OCI-LY1 (cell line): ENCODE results near the gene ADAMTS12.

Experiments
- H2AFZ ChIP-seq: fragments of 200-600 bp; sonication (generic), shearing (Covaris generic); 2 replicates; pipeline ENCODE4 v1.6.0; 2014; ENCODE audit warnings: antibody characterized with exemption, mild to moderate bottlenecking, low read length
- H3F3A ChIP-seq: fragments of 200-600 bp; sonication (generic), shearing (Covaris generic); 2 replicates; pipeline ENCODE4 v1.6.0; 2014; ENCODE audit warnings: mild to moderate bottlenecking, antibody characterized with exemption, low read length, moderate library complexity; ENCODE audit not compliant: insufficient read depth
- H3K27ac ChIP-seq: fragments of 200-600 bp; sonication (generic); 2 replicates; pipeline ENCODE4 v1.5.1; 2014; ENCODE audit warnings: low read length, mixed run types, mild to moderate bottlenecking, low read depth; ENCODE audit not compliant: poor library complexity, severe bottlenecking
- H3K27me3 ChIP-seq: fragments of 200-600 bp; sonication (generic); 2 replicates; pipeline ENCODE4 v1.6.0; 2014; ENCODE audit warnings: antibody characterized with exemption, mild to moderate bottlenecking, low read length, moderate library complexity; ENCODE audit not compliant: insufficient read depth
- H3K36me3 ChIP-seq: fragments of 200-600 bp; sonication (generic); 2 replicates; pipeline ENCODE4 v1.6.1; 2014; ENCODE audit warnings: mild to moderate bottlenecking, antibody characterized with exemption, low read length, moderate library complexity, mixed read lengths; ENCODE audit not compliant: insufficient read depth
- H3K4me1 ChIP-seq: fragments of 200-600 bp; sonication (generic); 2 replicates; pipeline ENCODE4 v1.5.1; 2014; ENCODE audit warnings: mild to moderate bottlenecking, low read length, moderate library complexity; ENCODE audit not compliant: insufficient read depth, severe bottlenecking
- H3K4me2 ChIP-seq: fragments of 200-600 bp; sonication (generic), shearing (Covaris generic); 2 replicates; pipeline ENCODE4 v1.6.1; 2014; ENCODE audit warnings: low read length
- H3K4me3 ChIP-seq: fragments of 200-600 bp; sonication (generic); 2 replicates; pipeline ENCODE4 v1.5.1; 2014; ENCODE audit warnings: low read length, low read depth, mild to moderate bottlenecking, mixed read lengths; ENCODE audit not compliant: poor library complexity, severe bottlenecking
- H3K79me2 ChIP-seq: fragments of 200-600 bp; shearing (Covaris generic); 2 replicates; pipeline ENCODE4 v1.6.1; 2016; ENCODE audit warnings: mixed run types, low read length, mixed read lengths; ENCODE audit not compliant: insufficient read depth
- H3K9ac ChIP-seq: fragments of 200-600 bp; sonication (generic), shearing (Covaris generic); 2 replicates; pipeline ENCODE4 v1.6.1; 2014; ENCODE audit warnings: mild to moderate bottlenecking, low read length, mixed read lengths
- H3K9me2 ChIP-seq: fragments of 200-600 bp; sonication (generic), shearing (Covaris generic); 2 replicates; pipeline ENCODE4 v1.6.1; 2014; ENCODE audit warnings: low read depth, mild to moderate bottlenecking, low read length, mixed read lengths
- H3K9me3 ChIP-seq: fragments of 200-600 bp; shearing (Covaris generic); 2 replicates; pipeline ENCODE4 v1.6.1; 2014; ENCODE audit warnings: low read length, mixed read lengths
- H4K20me1 ChIP-seq: fragments of 200-600 bp; sonication (generic), shearing (Covaris generic); 2 replicates; pipeline ENCODE4 v1.6.0; 2016; ENCODE audit warnings: mild to moderate bottlenecking, low read length; ENCODE audit not compliant: insufficient read depth
- CTCF ChIP-seq: fragments of 200-600 bp; sonication (generic), shearing (Covaris generic); IDR thresholded peaks from 2 replicates; pipeline ENCODE4 v1.5.1; 2017; ENCODE audit warnings: mild to moderate bottlenecking, antibody characterized with exemption, low read length, moderate library complexity, mixed read lengths
- EZH2 ChIP-seq: fragments of 200-600 bp; sonication (generic), shearing (Covaris generic); IDR thresholded peaks from 2 replicates; pipeline ENCODE4 v1.8.0; 2017; ENCODE audit warnings: borderline replicate concordance, mixed run types, mild to moderate bottlenecking, antibody characterized with exemption, low read length, moderate library complexity, mixed read lengths

Gene ADAMTS12

GRCh38 chr5:33487236-33487635 is 404.6 kb downstream of the ADAMTS12 start:
- H3K27me3 ChIP-seq, result no peaks in the 10 kb centered on the region
- no peaks in the 10 kb centered on the region for H3K9me3 ChIP-seq
- H3K9me2 ChIP-seq, result no peaks in the 10 kb centered on the region
- H3K36me3 ChIP-seq, result no peaks in the 10 kb centered on the region
- TF ChIP-seq CTCF (no peak), EZH2 (no peak)
- H3K27ac ChIP-seq, result no peak overlapping the region
- no peaks in the 10 kb centered on the region for H3K4me1 ChIP-seq
- no peak overlapping the region for H2AFZ ChIP-seq
- no peaks in the 10 kb centered on the region for H3K79me2 ChIP-seq
- H4K20me1 ChIP-seq, result no peaks in the 10 kb centered on the region
- H3F3A ChIP-seq, result no peaks in the 10 kb centered on the region
- H3K4me3 ChIP-seq, result no peak overlapping the region
- H3K9ac ChIP-seq, result no peak overlapping the region
- no peak overlapping the region for H3K4me2 ChIP-seq

GRCh38 chr5:33482335-33482734 is 409.5 kb downstream of the ADAMTS12 start:
- Histone ChIP-seq H4K20me1 (no peaks in the 10 kb centered on the region), H3K9ac (no peak overlapping the region), H3K9me3 (no peaks in the 10 kb centered on the region), H3K27me3 (no peaks in the 10 kb centered on the region), H3K27ac (no peak overlapping the region), H3K4me1 (no peaks in the 10 kb centered on the region), H3K4me2 (no peak overlapping the region), H3K9me2 (no peaks in the 10 kb centered on the region), H3K4me3 (no peak overlapping the region), H3K79me2 (no peaks in the 10 kb centered on the region), H2AFZ (no peak overlapping the region), H3F3A (no peaks in the 10 kb centered on the region), H3K36me3 (no peaks in the 10 kb centered on the region)
- no peak for TF ChIP-seq EZH2
- no peak for TF ChIP-seq CTCF

- Histone ChIP-seq H3K4me2 (no peak overlapping the region), H3K79me2 (no peaks in the 10 kb centered on the region), H3K9me2 (no peaks in the 10 kb centered on the region), H4K20me1 (no peaks in the 10 kb centered on the region), H3K27me3 (no peaks in the 10 kb centered on the region), H3K27ac (no peak overlapping the region), H3K4me1 (no peaks in the 10 kb centered on the region), H3K4me3 (no peak overlapping the region), H3K9me3 (no peaks in the 10 kb centered on the region), H2AFZ (no peak overlapping the region), H3F3A (no peaks in the 10 kb centered on the region), H3K36me3 (no peaks in the 10 kb centered on the region), H3K9ac (no peak overlapping the region)
- TF ChIP-seq EZH2, result no peak
- TF ChIP-seq CTCF, result no peak
Observed at GRCh38 chr5:33480876-33481275, 410.9 kb downstream of the ADAMTS12 start.
